SK-N-SH (cell line): ENCODE results near the gene TMEM14A. TPM values are rescaled to one million over a fixed set of nuclear protein-coding genes. Genes with fewer than 3 reads are reported as not detected.
"Not testable (repeated sequence)": the region's sequence is repeated elsewhere in the genome, so short reads cannot be mapped to it uniquely, and the experiment has no call there.

ENCODE experiments used
- CTCF ChIA-PET: fragments of 300-600, 350-600 bp; formaldehyde crosslinking; extraction: SDS; loops from one replicate; lab custom pipeline; 2021; lab: Yijun Ruan, JAX
- POLR2A ChIA-PET: fragments of 350-600 bp; sonication (Branson Sonifier 250); formaldehyde crosslinking; extraction: SDS; loops from one replicate; lab custom pipeline; 2020; ENCODE audit warnings: antibody characterized with exemption, inconsistent platforms; lab: Yijun Ruan, JAX
- DNase-seq: peaks from one replicate; pipeline ENCODE4 v3.0.0; 2012
- H2AFZ ChIP-seq: fragments of 200-600 bp; sonication (generic); 2 replicates; pipeline ENCODE4 v1.8.1; 2016; ENCODE audit warnings: antibody characterized with exemption, mild to moderate bottlenecking, low read depth
- H3F3A ChIP-seq: fragments of 200-600 bp; sonication (generic); replicated peaks from 2 replicates; pipeline ENCODE3; 2016; ENCODE audit warnings: antibody characterized with exemption, mild to moderate bottlenecking; ENCODE audit not compliant: insufficient read depth
- H3K27ac ChIP-seq, 2 experiments: fragments of 200-500 bp in 1 of 2; fragments of 200-600 bp in 1 of 2; sonication (Bioruptor generic) in 1 of 2; sonication (generic), shearing (Covaris generic) in 1 of 2; 2 replicates each; pipeline versions ENCODE4 v1.5.1 to v1.6.1; 2014 to 2016; ENCODE audit warnings: low read depth in 2 of 2, inconsistent platforms in 1 of 2, low read length in 1 of 2, mild to moderate bottlenecking in 1 of 2, mixed read lengths in 1 of 2
- H3K27me3 ChIP-seq: fragments of 200-600 bp; sonication (generic), shearing (Covaris generic); 2 replicates; pipeline ENCODE4 v1.6.1; 2016; ENCODE audit warnings: mixed run types; ENCODE audit not compliant: insufficient read depth
- H3K36me3 ChIP-seq, 2 experiments: fragments of 200-500 bp in 1 of 2; fragments of 200-600 bp in 1 of 2; sonication (Bioruptor generic) in 1 of 2; sonication (generic) in 1 of 2; replicated peaks in 1 of 2; 2 replicates each; pipeline versions ENCODE3 to v1.5.1; 2014 to 2016; ENCODE audit warnings: low read length in 1 of 2, mild to moderate bottlenecking in 1 of 2; ENCODE audit not compliant: insufficient read depth in 2 of 2, control insufficient read depth in 1 of 2
- H3K4me1 ChIP-seq, 2 experiments: fragments of 200-500 bp in 1 of 2; fragments of 200-600 bp in 1 of 2; sonication (Bioruptor generic) in 1 of 2; sonication (generic), shearing (Covaris generic) in 1 of 2; 2 replicates each; pipeline versions ENCODE4 v1.5.1 to v1.6.1; 2014 to 2016; ENCODE audit warnings: low read depth in 1 of 2, low read length in 1 of 2, mixed run types in 1 of 2; ENCODE audit not compliant: insufficient read depth in 2 of 2, control insufficient read depth in 1 of 2
- H3K4me2 ChIP-seq: fragments of 200-600 bp; sonication (generic), shearing (Covaris generic); 2 replicates; pipeline ENCODE4 v1.6.1; 2017; ENCODE audit warnings: mixed run types
- H3K4me3 ChIP-seq, 2 experiments: fragments of 200-500 bp in 1 of 2; fragments of 200-600 bp in 1 of 2; sonication (Bioruptor generic) in 1 of 2; sonication (generic), shearing (Covaris generic) in 1 of 2; 2 replicates each; pipeline versions ENCODE4 v1.5.1 to v1.8.1; 2014 to 2016; ENCODE audit warnings: low read depth in 2 of 2, inconsistent platforms in 1 of 2, low read length in 1 of 2, mild to moderate bottlenecking in 1 of 2, mixed read lengths in 1 of 2, moderate library complexity in 1 of 2
- H3K79me2 ChIP-seq: fragments of 200-600 bp; sonication (generic); 2 replicates; pipeline ENCODE4 v1.8.1; 2017; ENCODE audit warnings: mild to moderate bottlenecking; ENCODE audit not compliant: insufficient read depth
- H3K9ac ChIP-seq: fragments of 200-600 bp; sonication (generic); 2 replicates; pipeline ENCODE4 v1.6.1; 2017; ENCODE audit warnings: mixed run types
- H3K9me2 ChIP-seq: fragments of 200-600 bp; sonication (generic); 2 replicates; pipeline ENCODE4 v1.6.1; 2017; ENCODE audit warnings: mixed run types
- H3K9me3 ChIP-seq: fragments of 200-600 bp; sonication (generic); 2 replicates; pipeline ENCODE4 v1.6.1; 2017; ENCODE audit warnings: mixed run types, mild to moderate bottlenecking, moderate library complexity
- H4K20me1 ChIP-seq: fragments of 200-600 bp; sonication (generic); 2 replicates; pipeline ENCODE4 v1.6.1; 2017; ENCODE audit warnings: mild to moderate bottlenecking, mixed run types; ENCODE audit not compliant: insufficient read depth
- CHD2 ChIP-seq: fragments of 150-350 bp; IDR thresholded peaks from 2 replicates; pipeline ENCODE4 v1.6.1; 2018; ENCODE audit warnings: low read length; ENCODE audit not compliant: partially characterized antibody
- EP300 ChIP-seq, 2 experiments: IDR thresholded peaks; 2 replicates each; pipeline versions ENCODE4 v1.4.0 to v1.6.1; 2012; ENCODE audit warnings: borderline replicate concordance in 1 of 2, low read depth in 1 of 2, low read length in 1 of 2
- EZH2phosphoT487 ChIP-seq: fragments of 200-600 bp; sonication (generic); IDR thresholded peaks from 2 replicates; pipeline ENCODE4 v1.6.1; 2017; ENCODE audit warnings: low read depth, mixed run types, mild to moderate bottlenecking, antibody characterized with exemption, moderate library complexity, borderline replicate concordance
- FOSL2 ChIP-seq: IDR thresholded peaks from 2 replicates; pipeline ENCODE4 v1.4.0; 2012; ENCODE audit warnings: low read depth, mild to moderate bottlenecking, moderate library complexity, borderline replicate concordance
- FOXM1 ChIP-seq: IDR thresholded peaks from 2 replicates; pipeline ENCODE4 v1.4.0; 2012; ENCODE audit warnings: low read depth, mild to moderate bottlenecking
- GABPA ChIP-seq: IDR thresholded peaks from 2 replicates; pipeline ENCODE4 v1.4.0; 2012; ENCODE audit warnings: low read depth, mild to moderate bottlenecking
- JUND ChIP-seq: IDR thresholded peaks from 2 replicates; pipeline ENCODE4 v1.4.0; 2012
- PBX3 ChIP-seq: IDR thresholded peaks from 2 replicates; pipeline ENCODE4; 2012
- RAD21 ChIP-seq: IDR thresholded peaks from 2 replicates; pipeline ENCODE4 v1.6.1; 2012; ENCODE audit warnings: mild to moderate bottlenecking, low read length
- RCOR1 ChIP-seq: fragments of 150-350 bp; IDR thresholded peaks from 2 replicates; pipeline ENCODE4 v1.6.1; 2017; ENCODE audit warnings: antibody characterized with exemption, low read length
- SMC3 ChIP-seq: IDR thresholded peaks from 2 replicates; pipeline ENCODE4 v1.6.1; 2012; ENCODE audit warnings: low read depth, low read length, improper control_type of control experiment
- TAF1 ChIP-seq: IDR thresholded peaks from 2 replicates; pipeline ENCODE4 v1.6.1; 2012; ENCODE audit warnings: low read depth, mild to moderate bottlenecking, low read length, moderate library complexity, borderline replicate concordance
- TCF12 ChIP-seq: IDR thresholded peaks from 2 replicates; pipeline ENCODE4 v1.4.0; 2012
- USF1 ChIP-seq: IDR thresholded peaks from 2 replicates; pipeline ENCODE4 v1.4.0; 2012; ENCODE audit warnings: low read depth, borderline replicate concordance
- USF2 ChIP-seq: fragments of 150-350 bp; IDR thresholded peaks from 2 replicates; pipeline ENCODE4 v1.6.1; 2017; ENCODE audit warnings: antibody characterized with exemption, low read length, low read depth, borderline replicate concordance
- YY1 ChIP-seq: IDR thresholded peaks from 2 replicates; pipeline ENCODE4 v1.4.0; 2012; ENCODE audit warnings: low read depth, mild to moderate bottlenecking
- ZBTB33 ChIP-seq: IDR thresholded peaks from 2 replicates; pipeline ENCODE4 v1.4.0; 2012; ENCODE audit warnings: low read depth, borderline replicate concordance
- WGBS: methylation state at CpG from one replicate; pipeline ENCODE4 v1.1.6; 2017; ENCODE audit warnings: low lambda C conversion rate; 5-methylcytosine and 5-hydroxymethylcytosine counted together
- polyA plus RNA-seq, 3 experiments: library from polyadenylated mRNA; depleted of rRNA; stranded (reverse); fragments of >200 nt; gene quantifications; 2 replicates each; pipeline ENCODE4 v1.2.3, GENCODE V29; 2012

The TMEM14A gene
- polyA plus RNA-seq, 1 of the 3 experiments (the other 2 are of a cell fraction), result 42.4 TPM

- Histone ChIP-seq H3F3A (no peaks in the 10 kb centered on the region), H3K27ac (no peak overlapping the region), H3K79me2 (no peaks in the 10 kb centered on the region), H3K4me2 (no peak overlapping the region), H3K36me3 (peaks cover 0 to 6% of the 10 kb centered on the region in 2 experiments), H3K27me3 (0 out of 2 replicates have a peak, but pooled peaks cover 4% of the 10 kb centered on the region), H3K9me2 (no peaks in the 10 kb centered on the region), H3K9me3 (peaks cover 4% of the 10 kb centered on the region; the same call in 1 of the 2 replicates), H3K4me1 (no peaks in the 10 kb centered on the region), H3K9ac (no peak overlapping the region), H3K4me3 (no peak overlapping the region), H4K20me1 (no peaks in the 10 kb centered on the region), H2AFZ (no peak overlapping the region)
- ChIA-PET POLR2A (no interaction called here), CTCF (interaction anchor here (0.9 kb wide), 1 partner anchor 21 kb away, joined by 3 read pairs; no protein-coding TSS in a partner anchor)
- TF ChIP-seq FOSL2 (no peak), RAD21 (no peak)
- DNase-seq, result no peak
These were observed 33.1 kb downstream of the TMEM14A start for GRCh38 chr6:52704060-52704459.

- H3K4me3 ChIP-seq, H4K20me1 ChIP-seq, H3K4me2 ChIP-seq, H3K9me2 ChIP-seq, H3K36me3 ChIP-seq, CTCF ChIA-PET, H3K27ac ChIP-seq, H3F3A ChIP-seq, H3K9me3 ChIP-seq, H3K9ac ChIP-seq, POLR2A ChIA-PET, H2AFZ ChIP-seq, DNase-seq, H3K27me3 ChIP-seq, H3K79me2 ChIP-seq, H3K4me1 ChIP-seq: not testable (repeated sequence)
- 45% methylated on average over 6 of the region's 6 CpGs for WGBS
These were observed 34.0 kb downstream of the TMEM14A start for GRCh38 chr6:52704781-52705502.

GRCh38 chr6:52706001-52706400 is 35.1 kb downstream of the TMEM14A start:
- Histone ChIP-seq H3K9me3 (peaks cover 4% of the 10 kb centered on the region; the same call in 1 of the 2 replicates), H3K36me3 (peaks cover 0 to 6% of the 10 kb centered on the region in 2 experiments), H3K27me3 (0 out of 2 replicates have a peak, but pooled peaks cover 4% of the 10 kb centered on the region), H3K79me2 (no peaks in the 10 kb centered on the region), H3K4me1 (no peaks in the 10 kb centered on the region), H3K4me3 (no peak overlapping the region), H3K27ac (no peak overlapping the region), H3K9me2 (no peaks in the 10 kb centered on the region), H3K9ac (no peak overlapping the region), H4K20me1 (no peaks in the 10 kb centered on the region), H3F3A (no peaks in the 10 kb centered on the region), H2AFZ (no peak overlapping the region), H3K4me2 (no peak overlapping the region)
- ChIA-PET POLR2A (no interaction called here), CTCF (interaction anchor here (0.6 to 1.6 kb wide), 3 partner anchors 10 to 1974 kb away, joined by 3 to 5 read pairs (median 4); no protein-coding TSS in a partner anchor)
- WGBS, result 71% methylated on average over 3 of the region's 3 CpGs
- DNase-seq, result no peak
- TF ChIP-seq EZH2phosphoT487 (no peak), CHD2 (no peak), FOXM1 (no peak), YY1 (no peak), EP300 (IDR thresholded peaks at IDR 0.05; ENCODE audit: borderline replicate concordance in 1 of 2, low read depth in 1 of 2, low read length in 1 of 2) (no peak), TCF12 (no peak), GABPA (no peak), RAD21 (no peak), PBX3 (no peak), ZBTB33 (no peak), USF2 (no peak), TAF1 (no peak), SMC3 (no peak), RCOR1 (no peak), USF1 (no peak), JUND (no peak)
